ENCODE data around the gene TP53BP1.

Gene TP53BP1

GRCh38 chr15:43483297-43484128 lies 9.4 kb downstream of the TP53BP1 start:
- no peak for DNase-seq

GRCh38 chr15:43473885-43474284 lies 19.1 kb downstream of the TP53BP1 start:
- no peak for DNase-seq

DNA sequence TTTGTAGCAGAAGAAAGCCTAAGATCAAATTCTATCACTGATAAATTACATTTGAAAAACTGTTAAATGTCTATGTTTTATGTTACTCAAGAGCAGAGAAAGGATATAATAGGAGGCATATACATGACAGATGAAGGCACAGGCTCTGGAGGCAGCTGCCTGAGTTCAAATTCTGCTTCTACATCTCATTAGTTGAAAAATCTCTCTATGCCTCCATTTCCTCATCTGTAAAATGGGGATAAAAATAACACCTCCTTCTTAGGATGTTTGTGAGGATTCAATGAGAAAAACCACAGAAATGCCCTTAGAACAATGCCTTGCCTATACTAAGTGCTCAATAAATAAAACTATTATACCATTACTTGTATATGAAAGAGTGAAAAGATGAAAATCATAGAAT lies 21.0 kb downstream of the TP53BP1 start:
- no peak for DNase-seq

DNA sequence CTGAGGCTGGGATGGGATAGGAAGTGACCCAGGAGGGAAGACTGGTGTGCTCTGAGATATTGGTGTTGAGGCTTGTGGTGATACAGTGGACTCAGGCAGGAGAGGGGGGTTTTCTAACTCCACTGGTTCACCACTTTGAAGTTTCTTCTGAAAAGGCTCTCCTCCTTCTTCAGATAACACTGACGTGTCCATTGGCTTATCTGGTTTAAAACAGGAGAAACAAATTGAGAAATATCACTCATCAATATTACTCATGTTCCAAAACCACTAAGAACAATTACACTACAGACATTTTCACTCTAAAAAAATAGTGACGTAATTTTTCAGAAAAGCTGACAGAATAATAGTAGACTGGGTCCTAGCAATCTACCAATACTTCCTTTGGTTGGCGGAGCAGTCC lies 23.1 kb downstream of the TP53BP1 start:
- DNase-seq, result no peak

DNA sequence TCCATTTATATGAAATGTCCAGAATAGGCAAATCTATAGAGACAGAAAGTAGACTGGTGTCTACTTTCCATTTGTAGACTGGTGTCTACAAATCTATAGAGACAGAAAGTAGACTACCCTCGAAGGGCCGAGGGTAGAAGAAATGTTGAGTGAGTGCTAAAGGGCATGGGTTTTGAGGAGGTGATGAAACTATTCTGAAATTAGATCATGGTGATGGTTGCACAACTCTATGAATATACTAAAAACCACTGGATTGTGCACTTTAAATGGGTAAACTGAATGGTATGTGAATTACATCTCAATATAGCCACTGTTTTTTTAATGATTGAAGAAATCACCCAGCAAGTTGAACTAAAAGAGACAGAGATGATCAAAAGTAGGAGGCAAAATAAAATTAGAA lies 27.9 kb downstream of the TP53BP1 start:
- DNase-seq, result no peak

DNA sequence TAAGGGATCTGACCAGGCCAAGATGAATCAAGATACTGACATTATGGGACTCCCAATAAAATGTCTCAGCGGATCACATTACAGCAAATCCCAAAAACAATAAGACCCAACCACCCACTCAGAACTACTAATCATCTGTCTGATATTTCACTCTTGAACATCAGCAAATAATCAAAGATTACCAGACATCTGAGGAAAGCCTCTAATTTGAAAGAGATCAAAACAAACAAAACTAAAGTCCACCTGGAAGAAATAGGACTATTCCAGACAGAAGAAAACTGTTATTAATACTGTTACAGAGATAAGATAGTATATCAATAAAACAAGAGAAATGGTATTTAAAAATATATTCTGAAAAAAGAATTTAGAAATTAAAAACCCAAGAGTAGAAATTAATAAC lies 29.0 kb downstream of the TP53BP1 start:
- DNase-seq, result no peak

GRCh38 chr15:43463507-43463906 lies 29.4 kb downstream of the TP53BP1 start:
- DNase-seq, result no peak

GRCh38 chr15:43449981-43450380 lies 43.0 kb downstream of the TP53BP1 start:
- DNase-seq, result no peak

DNA sequence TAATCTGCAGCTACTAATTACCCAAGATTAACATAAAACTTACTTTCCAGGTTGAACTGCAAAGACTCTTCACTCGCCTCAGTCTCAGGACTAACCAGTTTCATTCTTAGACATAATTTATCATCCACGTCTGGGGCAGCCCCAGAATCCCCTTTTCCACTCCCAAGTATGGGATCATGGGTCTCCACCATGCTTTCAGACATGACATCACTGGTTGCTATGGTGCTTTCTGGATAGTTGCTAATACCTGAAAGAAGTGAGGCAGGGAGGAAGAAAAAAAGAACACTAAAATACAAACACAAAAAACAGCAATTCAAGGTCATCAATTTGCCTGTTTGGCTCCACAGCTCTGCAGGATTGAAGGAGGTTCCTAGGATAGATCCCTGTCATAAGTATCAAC lies 46.6 kb downstream of the TP53BP1 start:
- no peak for DNase-seq

DNA sequence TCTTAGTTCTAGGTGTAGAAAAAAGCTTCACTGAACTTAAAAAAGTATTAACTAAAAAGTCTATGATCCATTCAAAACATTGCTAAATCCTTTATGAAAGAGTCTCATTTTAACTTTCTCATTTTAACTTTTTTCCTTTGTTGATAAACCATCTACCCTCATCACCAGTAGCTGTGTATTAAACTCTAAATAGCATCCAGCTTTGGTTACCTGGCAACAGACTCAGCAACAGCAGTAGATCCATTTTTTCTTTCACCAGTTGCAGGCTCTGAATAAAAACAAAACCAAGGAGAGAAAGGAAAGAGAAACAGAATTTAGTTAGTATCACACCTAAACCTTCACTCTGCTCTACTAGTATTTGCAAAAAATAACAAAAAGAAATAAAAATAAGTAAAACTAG lies 51.6 kb downstream of the TP53BP1 start:
- no peak for DNase-seq

- peak; percentile 4 for DNase-seq
Measured at GRCh38 chr15:43440721-43441281, 52.2 kb downstream of the TP53BP1 start.

DNA sequence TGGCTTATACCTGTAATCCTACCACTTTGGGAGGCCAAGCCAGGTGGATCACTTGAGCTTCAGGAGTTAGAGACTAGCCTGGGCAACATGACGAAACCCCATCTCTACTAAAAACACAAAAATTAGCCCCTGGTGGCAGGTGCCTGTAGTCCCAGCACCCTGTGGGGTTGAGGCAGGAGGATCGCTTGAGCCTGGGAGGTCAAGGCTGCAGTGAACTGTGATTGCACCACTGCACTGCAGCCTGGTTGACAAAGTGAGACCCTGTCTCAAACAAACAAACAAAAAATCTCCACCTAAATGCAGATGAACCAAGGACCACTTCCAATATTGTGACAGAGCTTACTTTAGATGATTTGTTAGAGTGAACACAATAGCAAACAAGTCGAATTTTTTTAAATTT lies 53.7 kb downstream of the TP53BP1 start:
- DNase-seq, result no peak

DNA sequence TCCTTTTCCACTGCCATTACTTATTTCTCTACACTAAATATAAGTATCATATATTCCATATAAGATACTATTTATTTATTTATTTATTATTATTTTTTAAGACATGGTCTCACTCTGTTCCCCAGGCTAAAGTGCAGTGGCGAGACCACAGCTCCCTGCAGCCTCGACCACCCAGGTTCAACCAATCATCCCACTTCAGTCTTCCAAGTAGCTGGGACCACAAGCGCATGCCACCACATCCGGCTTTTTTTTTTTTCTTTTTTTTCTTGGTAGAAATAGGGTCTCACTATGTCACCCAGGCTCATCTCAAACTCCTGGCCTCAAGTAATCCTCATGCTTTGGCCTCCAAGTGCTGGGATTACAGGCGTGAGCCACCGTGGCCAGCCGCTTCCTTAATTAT lies 56.6 kb downstream of the TP53BP1 start:
- DNase-seq, result no peak

GRCh38 chr15:43434446-43434845 lies 58.5 kb downstream of the TP53BP1 start:
- DNase-seq, result no peak

DNA sequence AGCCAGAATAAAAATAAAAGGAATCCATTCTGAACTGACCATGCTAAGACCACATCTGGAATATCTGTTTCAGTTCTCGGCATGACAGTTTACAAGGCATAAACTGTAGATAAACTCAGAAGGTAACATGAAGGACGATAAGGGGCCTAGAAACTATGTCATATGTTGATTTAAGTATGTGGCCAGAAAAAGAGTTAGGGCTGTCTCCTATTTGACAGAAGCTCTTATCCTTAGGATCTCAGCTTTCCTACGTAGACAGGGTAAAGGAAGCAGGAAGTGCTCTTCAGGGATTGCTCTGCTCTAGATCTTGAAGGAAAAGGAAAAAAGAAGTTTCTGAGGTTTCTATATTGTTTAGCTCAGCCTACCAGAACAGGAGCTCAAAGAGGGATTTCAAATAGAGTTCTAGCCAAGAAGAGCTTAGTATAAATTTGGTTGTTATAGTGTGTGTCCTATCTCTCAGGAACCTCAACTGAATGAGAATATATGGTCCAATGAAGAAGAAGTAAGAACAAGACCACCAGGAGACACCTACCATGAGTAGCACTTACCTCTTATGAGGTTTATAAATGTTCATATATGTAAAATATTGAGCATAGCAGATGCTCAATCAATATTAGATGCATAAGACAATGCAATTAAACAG lies 59.2 kb downstream of the TP53BP1 start:
- no peak for DNase-seq

DNA sequence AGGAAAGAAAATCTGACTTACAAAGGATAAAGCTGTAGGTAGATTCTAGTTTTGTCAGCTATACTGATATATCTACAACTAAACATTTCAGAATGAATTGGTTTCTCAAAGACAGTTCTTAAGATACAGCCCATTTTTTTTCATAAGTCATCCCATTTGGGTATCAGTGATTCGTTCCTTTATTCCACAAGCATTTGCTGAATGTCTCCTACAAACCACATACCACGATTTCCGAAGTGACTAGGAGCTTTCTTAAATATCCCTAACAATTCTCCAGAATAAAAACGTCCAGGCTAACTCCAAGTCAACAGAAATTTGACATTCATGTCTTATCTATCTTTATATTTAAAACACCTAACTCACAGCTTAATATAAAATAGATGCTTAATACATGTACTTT lies 59.8 kb downstream of the TP53BP1 start:
- DNase-seq, result no peak

- no peak for DNase-seq
Measured at GRCh38 chr15:43429687-43430086, 63.3 kb downstream of the TP53BP1 start.

GRCh38 chr15:43423793-43424192 lies 69.2 kb downstream of the TP53BP1 start:
- DNase-seq, result no peak

- DNase-seq, result no peak
Measured at GRCh38 chr15:43420876-43421275, 72.1 kb downstream of the TP53BP1 start.

GRCh38 chr15:43420435-43420834 lies 72.5 kb downstream of the TP53BP1 start:
- no peak for DNase-seq

- DNase-seq, result no peak
Measured at GRCh38 chr15:43414196-43414595, 78.8 kb downstream of the TP53BP1 start.

DNA sequence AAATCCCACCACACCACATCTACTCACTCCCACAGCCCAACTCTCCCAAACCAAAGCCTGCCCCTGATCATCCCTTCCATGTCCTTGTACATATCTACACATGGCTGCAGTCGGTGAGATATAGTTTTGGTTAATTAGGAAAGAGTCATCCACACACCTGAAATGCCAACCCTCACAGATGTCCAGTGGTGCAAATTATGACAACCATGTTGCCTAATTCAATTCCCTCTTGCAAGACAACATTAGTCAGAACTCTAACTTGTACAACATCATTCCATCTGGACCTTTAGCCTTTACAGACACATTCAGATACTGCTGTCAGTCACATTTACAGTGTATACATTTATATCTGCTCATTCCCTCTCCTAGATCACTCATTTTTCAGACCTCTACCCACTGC lies 80.9 kb downstream of the TP53BP1 start:
- no peak for DNase-seq

- DNase-seq, result no peak
Measured at GRCh38 chr15:43410572-43411214, 82.3 kb downstream of the TP53BP1 start.

DNA sequence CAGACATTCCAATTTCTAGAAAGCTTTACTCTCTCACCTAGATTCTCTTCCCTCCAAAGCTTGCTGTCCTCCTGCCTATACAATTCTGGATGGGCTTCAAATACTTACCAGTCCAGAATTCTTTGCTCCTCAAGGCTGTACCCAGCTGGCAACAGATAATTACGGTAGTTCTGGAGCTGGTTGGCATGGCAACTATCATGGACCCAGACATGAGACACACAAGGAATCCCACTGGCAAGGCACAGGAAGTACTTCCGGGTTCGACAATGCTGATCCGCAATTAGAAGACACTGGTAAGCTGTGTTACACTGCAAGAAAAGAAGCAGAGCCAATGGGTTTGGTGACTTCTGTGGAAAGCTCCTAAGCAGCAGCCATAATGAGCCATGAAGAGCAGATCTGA lies 84.2 kb downstream of the TP53BP1 start:
- no peak for DNase-seq
